Calu3 (cell line): ENCODE results near the gene SKIL. TPM values are rescaled to one million over a fixed set of nuclear protein-coding genes. Genes with fewer than 3 reads are reported as not detected.

Source experiments
- BruUV-seq: library from RNA; stranded (reverse); fragments of 400-500 nt; replicated peaks from 2 replicates; lab custom pipeline; 2021; lab: Mats Ljungman, UMichigan
- CTCF ChIA-PET: fragments of 300-600 bp; sonication (Branson Sonifier 250); formaldehyde crosslinking; loops from one replicate; lab custom pipeline; 2022; ENCODE audit warnings: antibody characterized with exemption; lab: Charles Lee
- DNase-seq: peaks from one replicate; pipeline ENCODE4 v3.0.0; 2022
- H3K27ac Mint-ChIP-seq: one replicate; pipeline ENCODE4 v1.8.0; 2022; ENCODE audit warnings: mixed read lengths; ENCODE audit not compliant: unreplicated experiment
- H3K27me3 Mint-ChIP-seq: one replicate; pipeline ENCODE4 v1.8.0; 2022; ENCODE audit warnings: mixed read lengths; ENCODE audit not compliant: unreplicated experiment
- H3K36me3 Mint-ChIP-seq: one replicate; pipeline ENCODE4 v1.8.0; 2022; ENCODE audit warnings: mild to moderate bottlenecking, moderate library complexity, mixed read lengths; ENCODE audit not compliant: insufficient read depth, unreplicated experiment
- H3K4me1 Mint-ChIP-seq: one replicate; pipeline ENCODE4 v1.8.0; 2022; ENCODE audit warnings: mild to moderate bottlenecking, low read depth, mixed read lengths; ENCODE audit not compliant: unreplicated experiment
- H3K4me3 Mint-ChIP-seq: one replicate; pipeline ENCODE4 v1.8.0; 2022; ENCODE audit warnings: mild to moderate bottlenecking, low read depth, moderate library complexity, mixed read lengths; ENCODE audit not compliant: unreplicated experiment
- H3K9me3 Mint-ChIP-seq: one replicate; pipeline ENCODE4 v1.8.0; 2022; ENCODE audit warnings: low read depth, mixed read lengths; ENCODE audit not compliant: unreplicated experiment
- CTCF ChIP-seq: fragments of 200-600 bp; IDR thresholded peaks from one replicate; pipeline ENCODE4 v1.8.0; 2022; ENCODE audit warnings: antibody characterized with exemption; ENCODE audit not compliant: unreplicated experiment
- intact Hi-C: fragments of 100-400 bp; cut with micrococcal nuclease; formaldehyde crosslinking; loops from one replicate; pipeline ENCODE4 v1.10.0; 2022; ENCODE audit not compliant: unreplicated experiment
- total RNA-seq: library from RNA; stranded (reverse); gene quantifications from 2 replicates; pipeline ENCODE4 v1.2.3, GENCODE V29; 2022

SKIL gene
- total RNA-seq, 1 experiment from 2014 or later = 265 TPM

- CTCF ChIA-PET = no interaction called here
- Mint-ChIP-seq H3K27me3 (no peaks in the 10 kb centered on the region), H3K36me3 (peaks cover 11% of the 10 kb centered on the region), H3K4me3 (no peak overlapping the region), H3K4me1 (peaks cover 16% of the 10 kb centered on the region), H3K27ac (no peak overlapping the region), H3K9me3 (no peaks in the 10 kb centered on the region)
- no TSS peak for BruUV-seq
- no peak for DNase-seq
- TF ChIP-seq CTCF = no peak
- intact Hi-C loops = no loop called here
Measured at GRCh38 chr3:170421758-170422157, 64.2 kb downstream of the SKIL start.

GRCh38 chr3:170423001-170423615, 65.6 kb downstream of the SKIL start:
- no peak for TF ChIP-seq CTCF
- H3K4me1 Mint-ChIP-seq = peaks cover 18% of the 10 kb centered on the region
- intact Hi-C loops = no loop called here
- BruUV-seq = no TSS peak
- no peaks in the 10 kb centered on the region for H3K27me3 Mint-ChIP-seq
- H3K9me3 Mint-ChIP-seq = no peaks in the 10 kb centered on the region
- DNase-seq = no peak
- no peak overlapping the region for H3K27ac Mint-ChIP-seq
- CTCF ChIA-PET = interaction anchor here (0.7 kb wide), 1 partner anchor 47 kb away, joined by 6 read pairs; no protein-coding TSS in a partner anchor
- H3K36me3 Mint-ChIP-seq = peaks cover 9% of the 10 kb centered on the region
- H3K4me3 Mint-ChIP-seq = no peak overlapping the region

- CTCF ChIA-PET = no interaction called here
- no peak for TF ChIP-seq CTCF
- H3K27me3 Mint-ChIP-seq = no peaks in the 10 kb centered on the region
- H3K27ac Mint-ChIP-seq = no peak overlapping the region
- H3K4me3 Mint-ChIP-seq = no peak overlapping the region
- H3K9me3 Mint-ChIP-seq = no peaks in the 10 kb centered on the region
- intact Hi-C loops = no loop called here
- DNase-seq = no peak
- H3K4me1 Mint-ChIP-seq = peaks cover 26% of the 10 kb centered on the region
- no TSS peak for BruUV-seq
- H3K36me3 Mint-ChIP-seq = no peaks in the 10 kb centered on the region
Measured at GRCh38 chr3:170424879-170425278, 67.4 kb downstream of the SKIL start.

- intact Hi-C loops = no loop called here
- no peak for DNase-seq
- Mint-ChIP-seq H3K9me3 (no peaks in the 10 kb centered on the region), H3K27me3 (no peaks in the 10 kb centered on the region), H3K27ac (no peak overlapping the region), H3K4me1 (peaks cover 26% of the 10 kb centered on the region), H3K4me3 (no peak overlapping the region), H3K36me3 (no peaks in the 10 kb centered on the region)
- no TSS peak for BruUV-seq
- CTCF ChIA-PET = no interaction called here
- no peak for TF ChIP-seq CTCF
Measured at GRCh38 chr3:170425491-170426239, 68.2 kb downstream of the SKIL start.
